Retina (tissue), 1 donor: ENCODE measurements around the gene EGFL8.
A peak's percentile ranks its signal among the peaks of the same experiment; 100 is the strongest.

Experiments
- DNase-seq: peaks from one replicate; pipeline ENCODE4 v3.0.0-alpha.2; 2016

Gene EGFL8

GRCh38 chr6:32147401-32148132 is 16.8 kb upstream of the EGFL8 start:
- no peak for DNase-seq

DNA sequence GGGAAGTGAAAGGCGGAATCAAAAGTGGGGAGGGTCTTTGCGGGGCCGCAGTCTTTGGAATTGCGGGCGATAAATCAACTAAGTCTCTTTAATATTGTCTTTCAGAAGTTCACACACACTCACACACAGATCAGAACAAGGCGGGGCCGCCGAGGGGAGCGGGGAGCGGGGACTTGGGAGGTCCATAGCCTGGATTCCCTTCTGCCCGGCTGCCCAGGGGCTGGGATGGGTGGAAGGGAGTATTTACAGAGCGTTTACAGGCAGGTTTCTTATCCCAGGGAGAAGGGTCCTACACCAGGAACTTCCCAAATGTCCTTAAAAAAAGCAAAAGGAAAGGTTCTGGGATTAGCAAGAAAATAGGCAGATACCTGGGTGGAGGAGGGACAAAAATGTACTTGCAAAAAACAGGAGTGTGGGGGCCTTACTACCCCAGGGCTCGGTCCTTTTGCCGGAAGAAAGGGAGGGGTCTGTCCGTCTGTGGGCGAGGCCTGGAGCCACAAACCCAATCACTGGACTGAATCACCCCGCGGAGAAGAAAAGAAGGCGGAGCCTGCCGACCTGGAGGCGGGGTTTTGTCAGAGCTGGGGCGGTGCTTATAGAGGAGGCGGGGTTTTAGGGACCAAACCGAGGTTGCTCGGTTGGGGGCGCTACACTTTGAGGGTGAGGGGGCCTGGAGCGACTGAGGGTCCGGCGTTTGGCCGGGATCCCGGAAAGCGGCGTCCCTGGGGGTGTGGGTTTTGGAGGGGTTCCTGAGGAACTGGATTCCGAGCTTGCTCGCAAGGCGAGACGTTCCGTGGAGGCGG is 15.9 kb upstream of the EGFL8 start:
- peak; percentile 90 for DNase-seq

- no peak for DNase-seq
Measured at GRCh38 chr6:32149092-32149755, 15.2 kb upstream of the EGFL8 start.

GRCh38 chr6:32149932-32150870 is 14.2 kb upstream of the EGFL8 start:
- peak; percentile 28 for DNase-seq

DNA sequence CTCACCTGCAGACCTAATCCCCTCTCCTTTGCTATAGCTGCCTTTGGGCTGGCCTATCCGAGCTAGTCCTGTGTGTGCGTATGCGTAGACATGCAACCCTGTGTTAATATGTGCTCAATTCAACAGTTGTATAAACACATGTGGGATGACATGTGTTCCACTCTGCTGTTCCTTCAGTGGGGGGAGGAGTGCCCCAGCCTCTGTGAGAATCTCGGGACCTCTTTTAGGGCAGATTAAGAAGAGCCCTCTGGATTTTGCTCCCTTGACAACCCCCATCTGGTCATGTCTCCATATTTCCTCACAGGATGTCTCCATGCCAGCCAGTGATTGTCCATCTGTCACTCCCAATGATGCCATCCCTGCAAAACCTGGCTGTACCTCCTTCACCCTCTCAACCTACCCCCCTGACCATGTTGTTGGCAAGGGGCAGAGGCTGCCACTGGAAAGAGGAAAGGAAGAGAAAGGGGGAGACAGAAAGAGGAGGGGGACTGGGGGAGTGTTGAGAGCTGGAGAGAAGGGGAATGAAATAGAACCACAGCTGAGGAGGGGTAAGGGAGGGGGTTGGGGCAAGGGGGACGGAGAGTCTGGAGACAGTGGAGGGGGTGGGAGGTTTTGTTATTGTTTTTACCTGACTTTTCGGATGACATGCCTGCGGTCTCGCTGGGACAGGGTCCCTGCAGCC is 13.1 kb upstream of the EGFL8 start:
- peak; percentile 42 for DNase-seq

DNA sequence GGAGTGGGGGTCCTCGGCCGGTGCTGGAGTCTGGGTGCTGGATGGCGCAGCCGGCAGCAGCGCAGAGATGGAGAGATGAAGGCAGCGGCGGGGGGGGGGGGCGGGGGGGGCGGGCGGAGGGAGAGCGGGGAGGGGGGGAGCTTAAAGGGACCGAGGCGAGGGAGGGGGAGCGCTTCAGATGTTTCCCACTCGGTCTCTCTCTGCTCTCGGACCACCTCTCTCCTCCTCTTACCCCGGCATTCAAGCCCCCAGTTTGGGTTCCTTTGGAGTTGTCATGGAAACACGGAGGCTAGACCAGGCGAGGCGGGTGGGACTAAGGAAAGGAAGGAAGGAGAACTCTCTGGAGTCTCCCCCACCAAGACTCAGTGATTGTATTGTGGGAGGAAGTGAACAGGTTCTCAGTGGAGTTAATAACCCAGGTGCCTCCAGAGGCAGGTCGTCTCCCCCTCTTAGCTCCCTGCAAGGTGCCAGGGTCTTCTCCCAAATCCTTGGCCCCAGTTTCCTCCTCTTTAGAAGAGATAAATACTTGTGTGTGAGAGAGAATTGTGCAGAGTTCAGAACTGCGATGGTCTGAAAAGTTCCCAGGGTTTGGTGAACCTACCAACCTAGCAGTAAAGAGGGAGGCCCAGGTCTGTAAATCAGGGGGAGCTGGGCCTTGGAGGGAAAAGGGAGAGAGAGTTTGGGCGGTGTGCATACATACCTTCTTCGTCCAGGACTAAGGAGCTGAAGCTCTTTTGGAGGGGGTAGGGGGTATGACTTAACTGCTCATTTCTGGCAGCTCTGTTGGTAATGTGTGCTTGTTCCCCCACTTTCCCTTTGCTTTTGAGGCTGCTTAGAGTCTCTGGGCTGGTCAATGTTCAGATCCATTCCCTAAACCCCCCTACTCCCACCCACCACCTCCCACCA is 12.3 kb upstream of the EGFL8 start, which contains the start of gene PRRT1:
PRRT1 (minus strand) TSS at position 77 of the 906 bp plus-strand sequence. CDS start 112 bp downstream, outside the sequence.
- no peak for DNase-seq

- no peak for DNase-seq
Measured at GRCh38 chr6:32152769-32153563, 11.4 kb upstream of the EGFL8 start.

- peak; percentile 93 for DNase-seq
Measured at GRCh38 chr6:32153564-32154513, 10.6 kb upstream of the EGFL8 start, which contains the start of gene PPT2. PPT2 (plus strand) TSS chr6:32154141; CDS start chr6:32154595, 454 bp downstream.

DNA sequence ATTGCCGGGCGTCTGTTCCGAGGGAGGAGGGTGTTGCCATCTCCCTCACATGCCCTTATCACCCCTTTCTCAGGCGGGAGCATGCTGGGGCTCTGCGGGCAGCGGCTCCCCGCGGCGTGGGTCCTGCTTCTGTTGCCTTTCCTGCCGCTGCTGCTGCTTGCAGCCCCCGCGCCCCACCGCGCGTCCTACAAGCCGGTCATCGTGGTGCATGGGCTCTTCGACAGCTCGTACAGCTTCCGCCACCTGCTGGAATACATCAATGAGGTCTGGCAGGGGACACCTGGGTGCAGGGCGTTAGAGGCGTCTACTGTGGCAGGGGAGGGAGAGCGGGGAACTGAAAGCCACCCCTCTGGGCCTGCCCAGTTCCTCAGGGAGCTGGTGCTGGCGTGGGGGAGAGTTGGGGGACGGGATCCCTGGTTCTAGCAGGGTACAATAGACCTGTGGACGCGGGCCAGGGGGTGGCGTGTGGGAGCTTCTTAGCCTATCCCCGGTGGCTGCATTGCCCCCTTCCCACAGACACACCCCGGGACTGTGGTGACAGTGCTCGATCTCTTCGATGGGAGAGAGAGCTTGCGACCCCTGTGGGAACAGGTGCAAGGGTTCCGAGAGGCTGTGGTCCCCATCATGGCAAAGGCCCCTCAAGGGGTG is 9.8 kb upstream of the EGFL8 start:
- no peak for DNase-seq

GRCh38 chr6:32156891-32157290 is 7.5 kb upstream of the EGFL8 start:
- no peak for DNase-seq

DNA sequence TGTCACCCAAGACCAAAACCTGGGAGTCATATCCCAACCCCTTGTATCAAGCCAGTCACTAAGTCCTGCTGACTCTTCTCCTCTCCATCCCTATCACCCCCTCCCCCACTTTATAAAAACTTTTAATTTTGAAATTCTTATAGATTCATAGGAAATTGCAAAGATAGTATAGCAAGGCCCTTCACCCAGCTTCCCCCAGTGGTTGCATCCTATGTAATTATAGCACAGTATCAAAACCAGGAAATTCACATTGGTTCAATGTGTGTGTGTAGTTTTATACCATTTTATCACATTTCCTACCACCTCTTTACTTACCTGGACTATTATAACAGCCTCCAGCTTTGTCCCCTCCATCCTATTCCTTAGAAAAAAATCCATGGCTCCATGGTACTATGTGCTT is 6.3 kb upstream of the EGFL8 start:
- DNase-seq, result no peak

DNA sequence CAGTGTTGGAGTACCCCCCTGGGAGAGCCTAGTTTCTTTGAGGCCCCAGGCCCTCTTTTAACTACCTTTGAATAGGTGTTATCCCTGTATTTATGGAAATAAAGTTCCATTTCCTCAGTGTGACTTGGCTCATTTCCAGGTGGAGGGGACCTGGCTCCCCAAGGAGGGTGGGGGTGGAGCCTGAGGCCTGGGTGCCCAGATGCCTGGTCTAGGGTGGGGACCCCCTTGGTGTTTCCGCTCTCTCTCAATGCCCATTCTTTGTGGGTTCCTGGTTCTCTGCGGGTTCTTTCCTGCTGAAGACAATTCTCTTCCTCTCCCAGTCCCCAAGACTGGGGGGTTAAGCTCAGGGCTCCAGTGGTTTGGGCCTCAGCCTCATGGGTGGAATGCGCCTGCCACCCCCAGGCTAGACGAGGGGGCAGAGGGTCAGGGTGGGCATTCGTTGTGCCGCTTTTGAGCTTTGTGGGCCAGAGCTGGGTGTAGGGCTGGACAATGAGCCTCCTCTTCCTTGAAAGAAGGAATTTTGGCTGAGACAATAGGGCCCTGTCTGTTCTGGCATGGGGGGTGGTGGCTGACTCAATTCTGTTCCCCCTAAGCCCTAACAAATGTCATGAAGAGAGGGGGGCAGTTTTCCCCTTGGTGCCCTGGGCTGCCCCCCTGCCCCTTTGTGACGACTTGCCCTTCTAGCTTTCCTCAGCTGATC is 686 bp upstream of the EGFL8 start:
- DNase-seq, result no peak

DNA sequence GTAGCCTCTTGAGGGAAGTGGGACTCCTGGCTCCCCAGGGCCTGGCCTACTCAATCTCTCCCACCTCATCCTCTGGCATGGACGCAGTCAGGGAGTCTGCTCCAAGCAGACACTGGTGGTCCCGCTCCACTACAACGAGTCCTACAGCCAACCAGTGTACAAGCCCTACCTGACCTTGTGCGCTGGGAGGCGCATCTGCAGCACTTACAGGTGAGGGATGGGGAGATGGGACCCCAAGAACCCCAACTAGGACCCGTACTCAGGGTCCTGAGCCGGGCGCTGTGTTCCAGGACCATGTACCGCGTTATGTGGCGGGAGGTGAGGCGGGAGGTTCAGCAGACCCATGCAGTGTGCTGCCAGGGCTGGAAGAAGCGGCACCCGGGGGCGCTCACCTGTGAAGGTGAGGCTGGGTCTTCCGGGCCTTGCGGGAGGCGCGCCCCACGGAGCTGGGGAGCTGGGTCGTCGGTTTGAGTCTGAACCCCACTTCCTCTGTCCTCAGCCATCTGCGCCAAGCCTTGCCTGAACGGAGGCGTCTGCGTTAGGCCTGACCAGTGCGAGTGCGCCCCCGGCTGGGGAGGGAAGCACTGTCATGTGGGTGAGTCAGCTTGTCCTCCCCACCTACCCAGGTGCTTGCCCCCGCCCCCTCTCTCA is 2.1 kb downstream of the EGFL8 start:
- DNase-seq, result no peak

GRCh38 chr6:32167154-32167760 is 2.9 kb downstream of the EGFL8 start:
- DNase-seq, result no peak

DNA sequence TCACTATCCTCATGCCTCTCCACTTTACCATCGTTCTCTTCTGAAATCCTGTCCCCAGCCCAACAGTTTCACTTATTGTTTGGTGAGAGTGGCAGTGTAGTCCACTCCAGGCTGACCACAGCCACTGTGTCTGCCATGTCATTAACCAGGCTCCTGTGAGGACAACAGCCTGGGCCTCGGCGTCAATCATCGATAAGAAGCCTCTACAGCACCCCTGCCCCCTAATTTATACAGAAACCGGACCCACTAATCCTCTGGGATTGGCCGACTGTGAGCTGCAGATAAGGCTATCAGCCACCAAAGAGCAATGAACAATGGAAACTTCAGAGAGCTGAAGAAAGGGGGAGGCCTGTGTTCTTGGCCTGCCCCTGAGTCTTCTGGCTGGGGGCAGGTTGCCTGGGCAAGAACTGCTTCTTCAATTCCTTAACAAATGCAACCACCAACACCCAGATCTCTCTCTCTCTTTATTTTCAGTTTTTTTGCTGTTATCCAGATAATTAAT is 3.4 kb downstream of the EGFL8 start:
- DNase-seq, result no peak

DNA sequence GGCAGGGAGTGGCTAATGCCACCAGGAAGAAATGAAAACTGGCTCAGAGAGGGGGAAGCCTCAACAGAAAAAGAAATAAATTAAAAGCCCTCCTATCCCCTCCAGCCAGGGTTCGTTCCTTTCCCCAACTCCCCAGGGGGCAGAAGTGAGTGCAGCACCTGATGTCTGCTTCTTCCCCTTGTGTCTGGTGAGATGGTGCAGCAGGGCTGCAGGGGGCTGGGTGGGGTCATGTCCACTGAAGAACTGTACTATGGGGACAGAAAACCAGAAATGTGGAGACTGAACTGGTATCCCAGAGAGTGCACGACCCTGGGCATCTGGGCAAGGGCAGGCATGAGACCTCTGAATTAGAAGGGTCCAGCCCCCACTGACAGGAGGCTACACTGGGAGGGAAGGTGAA is 4.0 kb downstream of the EGFL8 start:
- DNase-seq, result no peak
